Measurements from ENCODE around the gene CAB39. TPM values are rescaled to one million over a fixed set of nuclear protein-coding genes. Genes with fewer than 3 reads are reported as not detected.

Gene CAB39
- total and polyA plus RNA-seq, 2 of the 8 experiments (the other 6 are each of a cell fraction or from before 2014, with no cell fraction given) = 16.4 to 50.5 TPM

DNA sequence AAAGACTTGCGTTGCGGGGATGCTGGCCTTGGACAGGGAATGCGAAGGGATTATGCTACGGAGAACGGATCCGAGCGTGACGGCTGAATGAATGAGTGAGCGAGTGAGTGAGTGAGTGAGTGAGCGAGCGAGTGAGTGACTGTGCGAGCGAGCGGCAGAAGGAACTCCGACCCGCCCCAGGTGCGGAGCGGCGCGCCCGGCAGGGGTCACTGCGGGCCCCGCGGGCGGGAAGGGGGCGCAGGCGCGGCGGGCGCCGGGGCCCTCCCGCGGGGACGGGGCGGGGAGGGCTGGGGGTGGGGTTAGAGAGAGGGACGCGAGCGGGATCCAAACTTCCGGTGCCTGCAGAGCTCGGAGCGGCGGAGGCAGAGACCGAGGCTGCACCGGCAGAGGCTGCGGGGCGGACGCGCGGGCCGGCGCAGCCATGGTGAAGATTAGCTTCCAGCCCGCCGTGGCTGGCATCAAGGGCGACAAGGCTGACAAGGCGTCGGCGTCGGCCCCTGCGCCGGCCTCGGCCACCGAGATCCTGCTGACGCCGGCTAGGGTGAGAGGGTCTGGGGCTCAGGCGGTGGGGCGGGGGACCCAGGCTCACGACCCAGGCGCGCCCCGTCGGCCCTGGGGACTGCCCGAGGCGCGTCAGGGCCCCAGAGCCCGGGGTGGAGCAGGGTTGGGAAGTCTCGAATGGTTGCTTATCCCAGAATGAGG, 152.1 kb downstream of the CAB39 start, which contains the start of gene ITM2C (continued):
- no peak for TF ChIP-seq MAFK (IDR thresholded peaks at IDR 0.05; ENCODE audit: low read depth, low read length)
- no peak for TF ChIP-seq SIRT6 (IDR thresholded peaks at IDR 0.05; ENCODE audit: low read length)
- TF ChIP-seq JUN (IDR thresholded peaks at IDR 0.05; ENCODE audit: low read depth, low read length) = no peak
- TF ChIP-seq, protein P1, sequence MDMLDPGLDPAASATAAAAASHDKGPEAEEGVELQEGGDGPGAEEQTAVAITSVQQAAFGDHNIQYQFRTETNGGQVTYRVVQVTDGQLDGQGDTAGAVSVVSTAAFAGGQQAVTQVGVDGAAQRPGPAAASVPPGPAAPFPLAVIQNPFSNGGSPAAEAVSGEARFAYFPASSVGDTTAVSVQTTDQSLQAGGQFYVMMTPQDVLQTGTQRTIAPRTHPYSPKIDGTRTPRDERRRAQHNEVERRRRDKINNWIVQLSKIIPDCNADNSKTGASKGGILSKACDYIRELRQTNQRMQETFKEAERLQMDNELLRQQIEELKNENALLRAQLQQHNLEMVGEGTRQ (IDR thresholded peaks at IDR 0.05; ENCODE audit: low read length) = no peak
- TF ChIP-seq SP1 (IDR thresholded peaks at IDR 0.05; ENCODE audit: low read depth, low read length) = no peak
- TF ChIP-seq, protein P2, sequence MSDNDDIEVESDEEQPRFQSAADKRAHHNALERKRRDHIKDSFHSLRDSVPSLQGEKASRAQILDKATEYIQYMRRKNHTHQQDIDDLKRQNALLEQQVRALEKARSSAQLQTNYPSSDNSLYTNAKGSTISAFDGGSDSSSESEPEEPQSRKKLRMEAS (IDR thresholded peaks at IDR 0.05) = no peak
- TF ChIP-seq TAF7 (optimal IDR thresholded peaks at IDR 0.05; ENCODE audit: borderline replicate concordance, low read depth, low read length) = peak; percentile 48
- TF ChIP-seq NRF1 (IDR thresholded peaks at IDR 0.05; ENCODE audit: low read depth, low read length) = no peak
- no peak for TF ChIP-seq GABPA (IDR thresholded peaks at IDR 0.05; ENCODE audit: borderline replicate concordance, insufficient read depth, low read length)
- TF ChIP-seq ASH2L (IDR thresholded peaks at IDR 0.05; ENCODE audit: low read length) = peak; percentile 100
- TF ChIP-seq, protein P3, sequence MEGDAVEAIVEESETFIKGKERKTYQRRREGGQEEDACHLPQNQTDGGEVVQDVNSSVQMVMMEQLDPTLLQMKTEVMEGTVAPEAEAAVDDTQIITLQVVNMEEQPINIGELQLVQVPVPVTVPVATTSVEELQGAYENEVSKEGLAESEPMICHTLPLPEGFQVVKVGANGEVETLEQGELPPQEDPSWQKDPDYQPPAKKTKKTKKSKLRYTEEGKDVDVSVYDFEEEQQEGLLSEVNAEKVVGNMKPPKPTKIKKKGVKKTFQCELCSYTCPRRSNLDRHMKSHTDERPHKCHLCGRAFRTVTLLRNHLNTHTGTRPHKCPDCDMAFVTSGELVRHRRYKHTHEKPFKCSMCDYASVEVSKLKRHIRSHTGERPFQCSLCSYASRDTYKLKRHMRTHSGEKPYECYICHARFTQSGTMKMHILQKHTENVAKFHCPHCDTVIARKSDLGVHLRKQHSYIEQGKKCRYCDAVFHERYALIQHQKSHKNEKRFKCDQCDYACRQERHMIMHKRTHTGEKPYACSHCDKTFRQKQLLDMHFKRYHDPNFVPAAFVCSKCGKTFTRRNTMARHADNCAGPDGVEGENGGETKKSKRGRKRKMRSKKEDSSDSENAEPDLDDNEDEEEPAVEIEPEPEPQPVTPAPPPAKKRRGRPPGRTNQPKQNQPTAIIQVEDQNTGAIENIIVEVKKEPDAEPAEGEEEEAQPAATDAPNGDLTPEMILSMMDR (IDR thresholded peaks at IDR 0.05; ENCODE audit: control extremely low read depth in 1 of 3, insufficient read depth in 1 of 3, low read depth in 1 of 3, low read length in 3 of 3) = peak in 1 of 3 experiments; percentile 34; a peak in 2 of 4 replicates
- no peak for TF ChIP-seq CBX8 (IDR thresholded peaks at IDR 0.05; ENCODE audit: borderline replicate concordance, low read depth, low read length)
- peak; percentile 19 to 85; a peak in 1 of 4 replicates for TF ChIP-seq SIN3A (conservative IDR thresholded peaks at IDR 0.05 in 1 of 2, IDR thresholded peaks at IDR 0.05 in 1 of 2; ENCODE audit: low read depth in 1 of 2, low read length in 2 of 2)
- TF ChIP-seq TCF12 (IDR thresholded peaks at IDR 0.05; ENCODE audit: low read depth, low read length) = no peak
- no peak for TF ChIP-seq JUND (IDR thresholded peaks at IDR 0.05; ENCODE audit: low read length)
- TF ChIP-seq, protein P4, sequence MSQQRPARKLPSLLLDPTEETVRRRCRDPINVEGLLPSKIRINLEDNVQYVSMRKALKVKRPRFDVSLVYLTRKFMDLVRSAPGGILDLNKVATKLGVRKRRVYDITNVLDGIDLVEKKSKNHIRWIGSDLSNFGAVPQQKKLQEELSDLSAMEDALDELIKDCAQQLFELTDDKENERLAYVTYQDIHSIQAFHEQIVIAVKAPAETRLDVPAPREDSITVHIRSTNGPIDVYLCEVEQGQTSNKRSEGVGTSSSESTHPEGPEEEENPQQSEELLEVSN (IDR thresholded peaks at IDR 0.05) = no peak
- no peak for TF ChIP-seq ZNF274 (IDR thresholded peaks at IDR 0.05; ENCODE audit: borderline replicate concordance, extremely low read depth, low read length)
- peak; percentile 23; the same call in 1 of the 2 replicates for TF ChIP-seq TAF1 (IDR thresholded peaks at IDR 0.05; ENCODE audit: low read depth, low read length)
- no peak for TF ChIP-seq TEAD4 (IDR thresholded peaks at IDR 0.05; ENCODE audit: low read depth, low read length)
- no peak for TF ChIP-seq YY1 (IDR thresholded peaks at IDR 0.05; ENCODE audit: low read depth, low read length)

Data from H1 (cell line).